GM12873 (cell line): Measurements from ENCODE around the gene RTN4RL1.

ENCODE experiments used
- CTCF ChIP-seq: IDR thresholded peaks from 2 replicates; pipeline ENCODE4 v1.5.1; 2012; ENCODE audit warnings: low read depth, mild to moderate bottlenecking, moderate library complexity, low read length, control low read depth; ENCODE audit not compliant: insufficient read depth; ENCODE audit errors: missing control alignments

Gene RTN4RL1

GRCh38 chr17:2057760-2058585 is 32.8 kb upstream of the RTN4RL1 start:
- no peak for TF ChIP-seq CTCF

GRCh38 chr17:2057175-2057759 is 32.1 kb upstream of the RTN4RL1 start:
- TF ChIP-seq CTCF: no peak

- TF ChIP-seq CTCF: peak; percentile 43
Observed at GRCh38 chr17:2056206-2057174, 31.4 kb upstream of the RTN4RL1 start.

- TF ChIP-seq CTCF: no peak
Observed at GRCh38 chr17:2055292-2056205, 30.4 kb upstream of the RTN4RL1 start.

GRCh38 chr17:2054512-2055291 is 29.6 kb upstream of the RTN4RL1 start, which contains the start of gene HIC1:
Gene HIC1, plus strand, starts transcription at chr17:2055103. Its CDS starts 1,588 bp downstream, at chr17:2056691.
- TF ChIP-seq CTCF: peak; percentile 87

GRCh38 chr17:2054262-2054511 is 29.1 kb upstream of the RTN4RL1 start:
- TF ChIP-seq CTCF: no peak
